SIG-M5 (cell line): ENCODE measurements around the gene CHST15.

Source experiments
- DNase-seq: peaks from one replicate; lab custom pipeline; 2025; lab: John Stamatoyannopoulos, UW

The CHST15 gene

DNA sequence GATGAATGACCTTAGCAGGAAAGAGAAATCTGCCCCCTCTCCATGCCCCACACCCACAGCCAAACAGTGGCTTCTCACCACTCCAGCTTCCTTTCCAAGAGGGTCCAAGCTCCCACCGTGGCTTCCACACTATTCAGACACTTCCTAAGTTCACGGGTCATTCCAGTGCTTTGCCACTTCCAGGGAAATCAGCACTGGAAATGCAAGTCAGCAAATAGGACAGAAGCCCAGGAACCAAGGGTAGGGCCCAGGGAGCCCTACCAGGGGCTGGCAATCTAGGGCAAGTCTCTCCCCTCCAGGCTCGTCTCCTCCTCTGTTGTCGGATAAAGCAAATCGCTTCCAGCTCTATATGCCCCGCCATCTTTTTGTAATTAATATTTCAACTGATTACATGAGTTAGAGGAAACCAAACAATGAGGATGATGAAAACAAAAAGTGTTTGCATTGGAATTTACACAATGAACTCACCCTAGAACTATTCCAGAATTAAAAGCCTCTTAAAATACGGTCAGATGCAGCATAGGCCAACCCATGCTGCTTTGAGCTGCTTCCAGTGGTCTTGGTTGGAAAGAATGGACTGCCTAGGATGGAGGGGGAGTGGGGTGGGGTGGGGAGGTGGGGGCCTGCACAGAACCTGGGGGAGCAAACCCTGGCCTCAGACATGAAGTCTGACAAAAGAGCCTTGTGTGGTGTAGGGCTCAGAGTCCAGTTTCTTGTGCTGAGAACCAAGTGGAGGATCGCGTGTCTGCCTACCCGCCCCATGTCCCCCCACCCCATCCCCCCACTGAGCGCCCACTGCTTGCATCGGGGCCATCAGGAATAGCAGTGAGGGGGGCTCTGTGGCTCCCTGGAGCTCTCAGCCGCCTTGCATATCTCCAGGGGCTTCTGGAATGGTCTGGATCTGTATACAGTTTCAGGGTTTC is 127.2 kb downstream of the CHST15 start:
- DNase-seq: no peak

DNA sequence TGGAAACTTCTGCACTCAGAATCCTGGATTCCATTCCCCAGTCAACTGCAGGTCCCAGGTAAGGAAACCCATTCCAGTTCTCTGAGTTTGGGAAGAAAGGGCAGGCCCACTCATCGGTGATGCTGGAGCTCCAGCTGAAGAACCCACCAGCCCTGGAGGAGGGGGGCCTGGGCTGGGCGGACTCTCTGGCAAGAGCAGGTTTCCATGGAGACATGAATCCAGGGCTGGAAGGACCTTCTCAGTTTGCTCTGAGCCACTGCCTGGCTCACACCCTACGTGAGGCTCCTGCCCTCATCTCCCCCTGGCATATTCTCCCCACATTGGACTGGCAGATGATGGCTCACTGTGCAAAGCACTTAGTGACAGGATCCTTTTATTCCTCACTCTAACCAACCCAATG is 128.4 kb downstream of the CHST15 start:
- no peak for DNase-seq

- no peak for DNase-seq
Observed at GRCh38 chr10:123962756-123963530, 130.5 kb downstream of the CHST15 start.

DNA sequence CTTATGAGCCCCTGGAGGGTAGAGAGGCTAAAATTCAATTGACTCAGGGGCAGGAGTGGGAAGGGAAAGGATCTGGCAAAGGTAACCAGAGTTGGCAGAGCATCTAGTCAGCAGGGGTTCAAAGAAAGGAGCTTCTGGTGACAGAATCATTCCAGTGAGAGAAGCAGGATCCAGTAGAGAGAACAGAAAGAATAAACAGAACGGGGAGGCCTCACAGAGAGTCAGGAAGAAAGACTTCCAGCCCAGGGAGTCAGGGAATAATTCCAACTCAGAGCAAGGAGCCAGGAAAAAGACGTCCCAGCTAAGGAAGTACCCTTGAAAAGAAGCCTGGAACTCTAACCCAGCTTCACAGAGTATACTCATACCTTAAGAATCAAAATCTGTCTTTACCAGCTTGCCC is 135.2 kb downstream of the CHST15 start:
- no peak for DNase-seq
